OCI-LY1 (cell line): ENCODE data around the gene MYL6B.
A peak's percentile ranks its signal among the peaks of the same experiment; 100 is the strongest.

Experiments
- H2AFZ ChIP-seq: fragments of 200-600 bp; sonication (generic), shearing (Covaris generic); 2 replicates; pipeline ENCODE4 v1.6.0; 2014; ENCODE audit warnings: antibody characterized with exemption, mild to moderate bottlenecking, low read length
- H3F3A ChIP-seq: fragments of 200-600 bp; sonication (generic), shearing (Covaris generic); 2 replicates; pipeline ENCODE4 v1.6.0; 2014; ENCODE audit warnings: mild to moderate bottlenecking, antibody characterized with exemption, low read length, moderate library complexity; ENCODE audit not compliant: insufficient read depth
- H3K27ac ChIP-seq: fragments of 200-600 bp; sonication (generic); 2 replicates; pipeline ENCODE4 v1.5.1; 2014; ENCODE audit warnings: low read length, mixed run types, mild to moderate bottlenecking, low read depth; ENCODE audit not compliant: poor library complexity, severe bottlenecking
- H3K27me3 ChIP-seq: fragments of 200-600 bp; sonication (generic); 2 replicates; pipeline ENCODE4 v1.6.0; 2014; ENCODE audit warnings: antibody characterized with exemption, mild to moderate bottlenecking, low read length, moderate library complexity; ENCODE audit not compliant: insufficient read depth
- H3K36me3 ChIP-seq: fragments of 200-600 bp; sonication (generic); 2 replicates; pipeline ENCODE4 v1.6.1; 2014; ENCODE audit warnings: mild to moderate bottlenecking, antibody characterized with exemption, low read length, moderate library complexity, mixed read lengths; ENCODE audit not compliant: insufficient read depth
- H3K4me1 ChIP-seq: fragments of 200-600 bp; sonication (generic); 2 replicates; pipeline ENCODE4 v1.5.1; 2014; ENCODE audit warnings: mild to moderate bottlenecking, low read length, moderate library complexity; ENCODE audit not compliant: insufficient read depth, severe bottlenecking
- H3K4me2 ChIP-seq: fragments of 200-600 bp; sonication (generic), shearing (Covaris generic); 2 replicates; pipeline ENCODE4 v1.6.1; 2014; ENCODE audit warnings: low read length
- H3K4me3 ChIP-seq: fragments of 200-600 bp; sonication (generic); 2 replicates; pipeline ENCODE4 v1.5.1; 2014; ENCODE audit warnings: low read length, low read depth, mild to moderate bottlenecking, mixed read lengths; ENCODE audit not compliant: poor library complexity, severe bottlenecking
- H3K79me2 ChIP-seq: fragments of 200-600 bp; shearing (Covaris generic); 2 replicates; pipeline ENCODE4 v1.6.1; 2016; ENCODE audit warnings: mixed run types, low read length, mixed read lengths; ENCODE audit not compliant: insufficient read depth
- H3K9ac ChIP-seq: fragments of 200-600 bp; sonication (generic), shearing (Covaris generic); 2 replicates; pipeline ENCODE4 v1.6.1; 2014; ENCODE audit warnings: mild to moderate bottlenecking, low read length, mixed read lengths
- H3K9me2 ChIP-seq: fragments of 200-600 bp; sonication (generic), shearing (Covaris generic); 2 replicates; pipeline ENCODE4 v1.6.1; 2014; ENCODE audit warnings: low read depth, mild to moderate bottlenecking, low read length, mixed read lengths
- H3K9me3 ChIP-seq: fragments of 200-600 bp; shearing (Covaris generic); 2 replicates; pipeline ENCODE4 v1.6.1; 2014; ENCODE audit warnings: low read length, mixed read lengths
- H4K20me1 ChIP-seq: fragments of 200-600 bp; sonication (generic), shearing (Covaris generic); 2 replicates; pipeline ENCODE4 v1.6.0; 2016; ENCODE audit warnings: mild to moderate bottlenecking, low read length; ENCODE audit not compliant: insufficient read depth
- EZH2 ChIP-seq: fragments of 200-600 bp; sonication (generic), shearing (Covaris generic); IDR thresholded peaks from 2 replicates; pipeline ENCODE4 v1.8.0; 2017; ENCODE audit warnings: borderline replicate concordance, mixed run types, mild to moderate bottlenecking, antibody characterized with exemption, low read length, moderate library complexity, mixed read lengths
- TF ChIP-seq, protein P1 (sequence below): fragments of 200-600 bp; sonication (generic), shearing (Covaris generic); IDR thresholded peaks from 2 replicates; pipeline ENCODE4 v1.5.1; 2017; ENCODE audit warnings: mild to moderate bottlenecking, antibody characterized with exemption, low read length, moderate library complexity, mixed read lengths

Gene MYL6B

DNA sequence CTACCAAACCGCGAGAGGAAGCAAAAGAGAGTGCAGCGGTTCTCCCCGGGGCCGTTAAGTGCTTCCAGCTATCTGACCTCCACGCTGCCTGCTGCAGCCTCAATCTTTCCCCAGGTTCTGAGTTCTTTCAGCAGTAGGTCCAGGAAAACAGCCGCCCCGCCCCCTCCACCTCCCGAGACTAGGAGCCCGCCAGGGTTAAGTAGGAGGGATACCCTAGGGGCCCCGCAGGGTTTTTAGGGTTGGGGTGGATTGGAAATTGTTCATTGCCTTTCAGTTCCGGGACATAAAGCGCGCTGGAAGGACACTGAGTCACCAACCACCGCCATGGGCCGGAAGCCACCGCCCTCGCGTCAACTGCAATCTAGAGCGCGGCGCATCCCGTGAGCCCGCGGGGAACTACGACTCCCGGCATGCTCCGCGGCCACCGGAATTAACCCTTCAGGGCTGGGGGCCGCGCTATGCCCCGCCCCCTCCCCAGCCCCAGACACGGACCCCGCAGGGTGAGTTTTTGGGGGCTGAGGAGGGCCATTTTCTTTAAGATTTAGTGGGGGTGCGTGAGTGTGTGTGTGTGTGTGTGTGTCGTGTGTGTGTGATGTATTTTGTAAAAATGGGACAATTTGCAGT lies at the start of gene MYL6B:
TSS of gene MYL6B (plus strand) at position 456 of the 624 bp plus-strand sequence. CDS start 1,332 bp downstream, outside the sequence.
- H2AFZ ChIP-seq, result peak within 1 kb of the TSS; percentile 24; the same call in 1 of the 2 replicates

DNA sequence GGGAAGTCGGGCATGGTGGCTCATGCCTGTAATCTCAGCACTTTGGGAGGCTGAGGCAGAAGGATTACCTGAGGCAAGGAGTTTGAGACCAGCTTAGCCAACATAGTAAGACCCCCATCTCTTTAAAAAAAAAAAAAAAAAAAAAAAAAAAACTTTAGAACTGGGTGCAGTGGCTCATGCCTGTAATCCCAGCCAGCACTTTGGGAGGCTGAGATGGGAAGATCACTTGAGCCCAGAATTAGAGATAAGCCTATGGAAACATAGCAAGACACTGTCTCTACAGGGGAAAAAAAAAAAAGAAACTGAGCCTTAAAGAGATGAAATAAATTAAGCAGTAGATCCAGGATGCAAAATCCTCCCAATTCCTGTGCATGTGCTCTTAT lies 49.7 kb upstream of the MYL6B start:
- Histone ChIP-seq H3K9me2 (no peaks in the 10 kb centered on the region), H3K9ac (no peak overlapping the region), H3K9me3 (no peaks in the 10 kb centered on the region), H2AFZ (no peak overlapping the region), H3K79me2 (peaks cover 27% of the 10 kb centered on the region), H3K4me3 (no peak overlapping the region), H3K4me1 (peaks cover 23% of the 10 kb centered on the region), H3K4me2 (no peak overlapping the region), H3K36me3 (peaks cover 18% of the 10 kb centered on the region), H4K20me1 (no peaks in the 10 kb centered on the region), H3K27ac (no peak overlapping the region), H3K27me3 (no peaks in the 10 kb centered on the region), H3F3A (no peaks in the 10 kb centered on the region)
- TF ChIP-seq EZH2, result no peak
- TF ChIP-seq, protein P1, sequence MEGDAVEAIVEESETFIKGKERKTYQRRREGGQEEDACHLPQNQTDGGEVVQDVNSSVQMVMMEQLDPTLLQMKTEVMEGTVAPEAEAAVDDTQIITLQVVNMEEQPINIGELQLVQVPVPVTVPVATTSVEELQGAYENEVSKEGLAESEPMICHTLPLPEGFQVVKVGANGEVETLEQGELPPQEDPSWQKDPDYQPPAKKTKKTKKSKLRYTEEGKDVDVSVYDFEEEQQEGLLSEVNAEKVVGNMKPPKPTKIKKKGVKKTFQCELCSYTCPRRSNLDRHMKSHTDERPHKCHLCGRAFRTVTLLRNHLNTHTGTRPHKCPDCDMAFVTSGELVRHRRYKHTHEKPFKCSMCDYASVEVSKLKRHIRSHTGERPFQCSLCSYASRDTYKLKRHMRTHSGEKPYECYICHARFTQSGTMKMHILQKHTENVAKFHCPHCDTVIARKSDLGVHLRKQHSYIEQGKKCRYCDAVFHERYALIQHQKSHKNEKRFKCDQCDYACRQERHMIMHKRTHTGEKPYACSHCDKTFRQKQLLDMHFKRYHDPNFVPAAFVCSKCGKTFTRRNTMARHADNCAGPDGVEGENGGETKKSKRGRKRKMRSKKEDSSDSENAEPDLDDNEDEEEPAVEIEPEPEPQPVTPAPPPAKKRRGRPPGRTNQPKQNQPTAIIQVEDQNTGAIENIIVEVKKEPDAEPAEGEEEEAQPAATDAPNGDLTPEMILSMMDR, result no peak

More for the DNA sequence above, at the start of gene MYL6B:
- Histone ChIP-seq H3K4me3 (peak within 1 kb of the TSS; percentile 77), H3K27ac (peak within 1 kb of the TSS; percentile 91), H3F3A (no peaks in the 10 kb centered on the region), H3K36me3 (peaks cover 6% of the 10 kb centered on the region; the same call in 1 of the 2 replicates), H3K9me3 (no peaks in the 10 kb centered on the region), H3K27me3 (no peaks in the 10 kb centered on the region), H3K9me2 (no peaks in the 10 kb centered on the region), H4K20me1 (no peaks in the 10 kb centered on the region), H3K79me2 (no peaks in the 10 kb centered on the region), H3K4me2 (peak within 1 kb of the TSS; percentile 91), H3K9ac (peak within 1 kb of the TSS; percentile 88), H3K4me1 (peaks cover 36% of the 10 kb centered on the region)
- TF ChIP-seq EZH2, result no peak
- TF ChIP-seq, protein P1, result no peak

DNA sequence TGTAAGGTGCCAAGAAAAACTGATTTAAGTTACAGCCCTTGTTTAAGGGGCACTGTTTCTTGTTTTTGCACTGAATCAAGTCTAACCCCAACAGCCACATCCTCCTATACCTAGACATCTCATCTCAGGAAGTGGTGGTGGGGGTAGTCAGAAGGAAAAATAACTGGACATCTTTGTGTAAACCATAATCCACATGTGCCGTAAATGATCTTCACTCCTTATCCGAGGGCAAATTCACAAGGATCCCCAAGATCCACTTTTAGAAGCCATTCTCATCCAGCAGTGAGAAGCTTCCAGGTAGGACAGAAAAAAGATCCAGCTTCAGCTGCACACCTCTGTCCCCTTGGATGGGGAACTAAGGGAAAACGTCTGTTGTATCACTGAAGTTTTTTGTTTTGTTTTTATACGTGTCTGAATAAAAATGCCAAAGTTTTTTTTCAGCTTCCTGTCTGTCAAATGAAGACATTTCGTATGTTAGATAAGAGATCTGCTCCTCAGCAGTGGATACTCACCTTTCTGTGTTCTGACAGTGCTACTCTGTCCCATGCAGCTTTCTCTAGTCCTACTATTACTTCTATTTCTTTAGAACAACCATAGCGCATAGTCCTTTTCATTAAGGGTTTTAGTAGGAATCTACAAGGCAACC lies 49.2 kb upstream of the MYL6B start:
- Histone ChIP-seq H3K9ac (peak overlapping the region; percentile 98), H2AFZ (no peak overlapping the region)

More for the DNA sequence above, 49.2 kb upstream of the MYL6B start:
- H4K20me1 ChIP-seq, result no peaks in the 10 kb centered on the region
- H3K4me3 ChIP-seq, result peak overlapping the region; percentile 94
- no peaks in the 10 kb centered on the region for H3F3A ChIP-seq
- peak overlapping the region; percentile 83 for H3K4me2 ChIP-seq
- peaks cover 27% of the 10 kb centered on the region for H3K79me2 ChIP-seq
- H3K9me3 ChIP-seq, result no peaks in the 10 kb centered on the region
- no peak for TF ChIP-seq EZH2
- TF ChIP-seq, protein P1, result no peak
- peaks cover 23% of the 10 kb centered on the region for H3K4me1 ChIP-seq
- H3K27me3 ChIP-seq, result no peaks in the 10 kb centered on the region
- no peaks in the 10 kb centered on the region for H3K9me2 ChIP-seq
- peaks cover 24% of the 10 kb centered on the region for H3K36me3 ChIP-seq
- H3K27ac ChIP-seq, result no peak overlapping the region
